Glomerular visceral epithelial cell (primary cell): Measurements from ENCODE around the gene CBX8.

Experiments
- DNase-seq: peaks from one replicate; pipeline ENCODE4 v3.0.0-alpha.2; 2016; ENCODE audit errors: extremely low spot score

The CBX8 gene

DNA sequence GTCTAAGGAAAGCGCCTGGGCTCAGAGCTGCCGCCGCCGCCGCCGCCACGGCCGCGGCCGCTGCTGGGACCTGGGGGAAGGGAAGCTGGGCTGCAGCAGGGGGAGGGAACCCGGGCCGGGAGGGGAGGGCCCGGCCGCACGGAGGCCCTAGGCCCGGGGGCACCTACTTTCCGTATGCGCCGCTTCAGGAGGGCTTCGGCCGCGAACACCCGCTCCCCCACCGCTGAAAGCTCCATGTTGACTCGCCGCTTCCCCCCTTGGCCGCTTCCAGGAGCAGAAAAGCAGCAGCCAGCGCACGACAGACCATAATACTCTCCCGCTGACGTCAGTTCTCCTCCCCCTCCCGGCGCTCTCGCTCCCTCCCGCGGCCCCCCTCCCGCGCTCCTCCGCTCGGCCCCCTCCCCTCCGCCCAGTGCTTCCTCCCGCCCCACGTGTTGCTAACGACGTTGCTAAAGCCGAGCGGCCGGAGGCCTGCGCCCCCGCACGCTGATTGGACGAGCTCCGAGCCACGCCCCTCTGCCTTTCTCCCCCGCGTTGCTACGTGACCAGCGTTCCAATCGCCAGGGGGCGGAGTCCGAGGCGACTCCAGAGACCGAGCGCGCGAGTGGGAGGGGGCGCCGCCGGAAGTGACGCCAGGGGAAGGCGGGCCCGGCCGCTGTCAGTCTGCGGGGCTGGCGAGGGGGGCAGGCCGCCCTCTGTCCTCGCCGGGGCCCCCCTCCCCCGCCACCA, at the start of gene CBX8:
Gene CBX8 (minus strand): TSS at position 315 of the 729 bp plus-strand sequence. CDS start 79 bp downstream, at position 236.
- DNase-seq: peak; percentile 100

DNA sequence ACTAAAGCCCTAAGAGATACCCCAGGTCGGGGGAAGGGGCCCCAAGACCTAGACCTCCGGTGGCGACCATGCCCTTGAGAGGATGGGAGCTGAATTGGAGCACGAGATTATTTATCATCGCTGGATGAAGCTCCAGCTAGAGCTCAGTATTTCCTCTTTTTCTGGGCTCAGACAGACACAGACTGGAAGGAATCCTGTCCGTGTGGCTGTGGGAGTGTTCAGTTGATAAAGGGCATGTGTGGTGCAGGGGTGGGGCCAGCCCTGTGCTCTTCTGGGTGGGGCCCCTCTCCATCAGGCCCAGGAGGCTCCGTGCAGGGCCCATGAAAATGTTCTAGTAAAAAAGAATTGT, 48.7 kb upstream of the CBX8 start:
- DNase-seq: no peak

DNA sequence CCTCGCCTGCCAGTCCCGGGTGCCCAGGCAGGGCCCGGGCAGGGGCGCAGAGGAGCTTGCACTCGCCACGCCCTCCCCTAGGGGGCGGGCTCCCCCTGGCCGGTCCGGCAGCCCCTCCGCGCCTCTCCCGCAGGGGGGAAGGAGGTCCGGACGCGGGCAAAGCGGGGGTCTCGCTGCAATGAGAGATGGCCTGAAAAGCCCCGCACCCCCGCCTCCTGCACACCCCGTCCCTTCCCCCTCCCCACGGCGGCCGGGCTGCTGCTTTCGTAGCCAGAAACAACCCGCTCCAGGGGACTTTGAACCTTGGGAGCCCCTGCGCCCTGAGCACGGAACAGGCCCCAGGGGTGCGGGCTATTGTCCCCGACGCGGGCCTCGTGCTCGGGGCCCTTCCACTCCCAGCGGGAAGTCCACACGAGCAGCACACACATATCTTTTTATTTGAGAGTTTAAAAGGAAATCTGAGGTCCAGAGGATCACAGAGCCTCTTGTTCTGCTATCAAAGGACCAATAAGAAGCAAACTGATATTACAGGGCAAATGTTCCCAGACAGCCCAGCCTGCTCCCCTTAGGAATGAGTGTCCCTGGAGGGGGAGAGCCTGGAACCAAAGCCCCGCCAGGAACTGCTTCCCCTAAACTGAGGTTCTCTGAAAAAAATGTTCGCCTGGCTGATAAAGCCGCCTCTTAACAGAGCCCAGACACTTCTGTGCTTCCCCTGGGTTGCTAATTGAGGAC, 48.2 kb upstream of the CBX8 start:
- no peak for DNase-seq

DNA sequence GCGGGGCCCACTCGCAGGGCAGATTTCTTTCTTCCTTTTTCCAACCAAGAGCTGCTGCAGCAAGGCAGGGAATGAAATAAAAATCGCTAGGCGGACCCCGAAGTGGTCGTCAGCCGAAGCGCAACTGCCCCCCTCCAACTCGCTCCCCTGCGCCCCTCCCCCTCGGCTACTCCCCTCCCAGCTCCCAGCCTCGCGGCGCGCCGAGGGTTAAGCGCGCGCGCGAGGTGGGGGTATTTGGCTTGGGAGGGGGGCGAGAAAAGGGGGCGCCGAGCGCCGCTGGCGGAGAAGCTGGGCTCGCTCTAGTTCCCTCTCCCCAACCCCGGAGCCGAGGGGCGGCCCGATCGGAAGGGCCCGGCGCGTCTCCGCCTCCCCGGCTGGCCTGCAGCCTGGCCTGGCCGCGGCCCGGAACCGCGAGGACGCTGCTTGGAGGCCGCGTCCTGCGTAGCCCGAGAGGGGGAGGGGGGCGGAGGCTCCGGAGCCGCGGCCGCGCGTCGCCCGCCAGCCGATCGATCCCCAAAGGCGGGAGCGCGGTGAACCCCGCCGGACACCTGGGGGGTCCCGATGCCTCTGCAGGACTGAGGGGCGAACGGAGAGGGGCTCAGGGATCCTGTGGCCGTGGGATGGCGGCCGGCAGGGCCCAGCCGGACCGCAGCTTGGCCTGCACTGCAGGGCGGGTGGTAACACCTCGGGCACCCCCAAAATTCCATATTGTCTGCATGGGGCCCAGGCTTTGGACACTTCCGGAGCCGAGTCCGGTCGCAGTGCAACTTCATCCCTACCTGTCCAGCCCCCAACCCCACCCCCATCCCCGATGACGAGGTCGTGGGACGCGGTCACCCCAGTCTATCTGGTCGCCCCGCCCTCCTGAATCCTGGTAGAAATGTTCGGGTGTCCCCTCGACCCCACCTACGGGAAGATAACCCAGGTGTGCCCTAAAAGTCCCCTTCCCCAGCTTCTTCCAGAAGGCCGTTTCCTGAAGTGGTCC, 47.2 kb upstream of the CBX8 start:
- DNase-seq: peak; percentile 38

DNA sequence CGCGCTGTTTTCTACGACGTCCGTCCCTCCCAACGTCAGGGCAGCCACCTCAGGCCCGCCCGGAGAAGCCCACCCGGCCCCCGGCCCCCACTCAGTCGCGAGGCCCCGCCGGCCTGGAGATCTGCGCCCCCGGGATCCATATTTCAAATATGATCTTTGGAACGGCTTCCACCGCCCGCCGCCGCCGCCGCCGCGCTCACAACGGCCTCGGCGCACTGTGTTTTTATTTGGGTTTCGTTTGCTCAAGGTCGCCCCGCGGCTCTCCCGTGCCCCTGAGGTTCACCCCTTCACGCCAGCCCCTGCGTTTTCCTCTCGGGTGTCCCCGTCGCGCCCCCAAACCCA, 46.6 kb upstream of the CBX8 start:
- DNase-seq: no peak

DNA sequence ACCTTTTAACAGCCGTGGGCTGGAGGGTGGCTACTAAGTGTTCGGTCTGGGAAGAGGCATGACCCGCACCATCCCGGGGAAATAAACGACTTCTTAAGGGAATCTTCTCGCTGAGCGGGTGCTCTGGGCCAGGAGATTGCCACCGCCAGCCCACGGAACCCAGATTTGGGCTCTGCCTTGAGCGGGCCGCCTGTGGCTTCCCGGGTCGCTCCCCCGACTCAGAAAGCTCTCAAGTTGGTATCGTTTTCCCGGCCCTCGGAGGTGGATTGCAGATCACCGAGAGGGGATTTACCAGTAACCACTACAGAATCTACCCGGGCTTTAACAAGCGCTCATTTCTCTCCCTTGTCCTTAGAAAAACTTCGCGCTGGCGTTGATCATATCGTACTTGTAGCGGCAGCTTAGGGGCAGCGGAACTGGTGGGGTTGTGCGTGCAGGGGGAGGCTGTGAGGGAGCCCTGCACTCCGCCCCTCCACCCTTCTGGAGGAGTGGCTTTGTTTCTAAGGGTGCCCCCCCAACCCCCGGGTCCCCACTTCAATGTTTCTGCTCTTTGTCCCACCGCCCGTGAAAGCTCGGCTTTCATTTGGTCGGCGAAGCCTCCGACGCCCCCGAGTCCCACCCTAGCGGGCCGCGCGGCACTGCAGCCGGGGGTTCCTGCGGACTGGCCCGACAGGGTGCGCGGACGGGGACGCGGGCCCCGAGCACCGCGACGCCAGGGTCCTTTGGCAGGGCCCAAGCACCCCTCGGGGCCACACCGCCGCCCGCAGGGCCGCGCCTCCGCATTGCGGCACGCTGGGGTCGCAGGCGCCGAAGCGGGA, 46.0 kb upstream of the CBX8 start:
- DNase-seq: no peak

DNA sequence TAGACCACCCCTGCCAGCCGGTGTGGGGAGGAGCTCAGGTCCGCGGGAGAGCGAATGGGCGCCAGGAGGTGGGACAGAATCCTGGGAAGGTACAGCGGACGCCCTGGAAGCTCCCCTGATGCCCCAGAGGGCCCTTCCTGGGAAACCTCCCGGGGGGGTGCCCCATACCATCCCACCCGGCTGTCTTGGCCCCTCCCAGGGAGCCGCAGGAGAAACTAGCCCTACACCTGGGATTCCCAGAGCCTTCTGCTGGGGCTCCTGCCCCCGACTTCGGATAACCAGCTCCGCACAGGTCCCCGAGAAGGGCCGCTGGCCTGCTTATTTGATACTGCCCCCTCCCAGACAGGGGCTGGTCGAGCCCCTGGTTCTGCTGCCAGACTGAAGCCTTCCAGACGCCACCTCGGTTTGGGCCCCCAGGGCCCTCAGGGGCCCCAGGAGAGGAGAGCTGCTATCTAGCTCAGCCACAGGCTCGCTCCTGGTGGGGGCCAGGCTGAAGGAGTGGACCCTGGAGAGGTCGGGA, 45.3 kb upstream of the CBX8 start:
- no peak for DNase-seq

DNA sequence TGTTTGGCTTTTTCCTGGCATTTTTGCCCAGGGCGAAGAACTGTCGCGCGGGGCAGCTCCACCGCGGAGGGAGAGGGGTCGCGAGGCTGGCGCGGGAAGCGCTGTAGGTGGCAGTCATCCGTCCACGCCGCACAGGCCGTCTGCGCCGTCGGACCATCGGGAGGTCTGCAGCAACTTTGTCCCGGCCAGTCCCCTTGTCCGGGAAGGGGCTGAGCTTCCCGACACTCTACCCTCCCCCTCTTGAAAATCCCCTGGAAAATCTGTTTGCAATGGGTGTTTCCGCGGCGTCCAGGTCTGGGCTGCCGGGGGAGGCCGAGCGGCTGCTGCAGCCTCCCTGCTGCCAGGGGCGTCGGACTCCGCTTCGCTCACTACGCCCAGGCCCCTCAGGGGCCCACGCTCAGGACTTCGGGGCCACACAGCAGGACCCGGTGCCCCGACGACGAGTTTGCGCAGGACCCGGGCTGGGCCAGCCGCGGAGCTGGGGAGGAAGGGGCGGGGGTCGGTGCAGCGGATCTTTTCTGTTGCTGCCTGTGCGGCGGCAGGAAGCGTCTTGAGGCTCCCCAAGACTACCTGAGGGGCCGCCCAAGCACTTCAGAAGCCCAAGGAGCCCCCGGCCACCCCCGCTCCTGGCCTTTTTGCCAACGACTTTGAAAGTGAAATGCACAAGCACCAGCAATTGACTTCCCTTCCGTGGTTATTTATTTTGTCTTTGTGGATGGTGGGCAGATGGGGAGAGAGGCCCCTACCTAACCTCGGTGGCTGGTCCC, 44.7 kb upstream of the CBX8 start:
- DNase-seq: no peak

DNA sequence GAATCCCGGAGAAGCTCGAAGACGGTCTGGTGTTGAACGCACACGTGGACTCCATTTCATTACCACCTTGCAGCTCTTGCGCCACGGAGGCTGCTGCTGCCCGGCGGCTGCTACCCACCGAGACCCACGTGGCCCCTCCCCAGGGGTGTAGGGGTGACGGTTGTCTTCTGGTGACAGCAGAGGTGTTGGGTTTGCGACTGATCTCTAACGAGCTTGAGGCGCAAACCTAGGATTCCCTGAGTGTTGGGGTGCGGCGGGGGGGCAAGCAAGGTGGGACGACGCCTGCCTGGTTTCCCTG, 44.1 kb upstream of the CBX8 start:
- no peak for DNase-seq

DNA sequence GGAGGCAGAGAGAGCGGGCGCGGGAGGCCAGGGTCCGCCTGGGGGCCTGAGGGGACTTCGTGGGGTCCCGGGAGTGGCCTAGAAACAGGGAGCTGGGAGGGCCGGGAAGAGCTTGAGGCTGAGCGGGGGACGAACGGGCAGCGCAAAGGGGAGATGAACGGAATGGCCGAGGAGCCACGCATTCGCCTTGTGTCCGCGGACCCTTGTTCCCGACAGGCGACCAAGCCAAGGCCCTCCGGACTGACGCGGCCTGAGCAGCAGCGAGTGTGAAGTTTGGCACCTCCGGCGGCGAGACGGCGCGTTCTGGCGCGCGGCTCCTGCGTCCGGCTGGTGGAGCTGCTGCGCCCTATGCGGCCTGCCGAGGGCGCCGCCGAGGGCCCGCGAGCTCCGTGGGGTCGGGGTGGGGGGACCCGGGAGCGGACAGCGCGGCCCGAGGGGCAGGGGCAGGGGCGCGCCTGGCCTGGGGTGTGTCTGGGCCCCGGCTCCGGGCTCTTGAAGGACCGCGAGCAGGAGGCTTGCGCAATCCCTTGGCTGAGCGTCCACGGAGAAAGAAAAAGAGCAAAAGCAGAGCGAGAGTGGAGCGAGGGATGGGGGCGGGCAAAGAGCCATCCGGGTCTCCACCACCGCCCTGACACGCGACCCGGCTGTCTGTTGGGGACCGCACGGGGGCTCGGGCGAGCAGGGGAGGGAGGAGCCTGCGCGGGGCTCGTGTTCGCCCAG, 43.6 kb upstream of the CBX8 start:
- peak; percentile 27 for DNase-seq

DNA sequence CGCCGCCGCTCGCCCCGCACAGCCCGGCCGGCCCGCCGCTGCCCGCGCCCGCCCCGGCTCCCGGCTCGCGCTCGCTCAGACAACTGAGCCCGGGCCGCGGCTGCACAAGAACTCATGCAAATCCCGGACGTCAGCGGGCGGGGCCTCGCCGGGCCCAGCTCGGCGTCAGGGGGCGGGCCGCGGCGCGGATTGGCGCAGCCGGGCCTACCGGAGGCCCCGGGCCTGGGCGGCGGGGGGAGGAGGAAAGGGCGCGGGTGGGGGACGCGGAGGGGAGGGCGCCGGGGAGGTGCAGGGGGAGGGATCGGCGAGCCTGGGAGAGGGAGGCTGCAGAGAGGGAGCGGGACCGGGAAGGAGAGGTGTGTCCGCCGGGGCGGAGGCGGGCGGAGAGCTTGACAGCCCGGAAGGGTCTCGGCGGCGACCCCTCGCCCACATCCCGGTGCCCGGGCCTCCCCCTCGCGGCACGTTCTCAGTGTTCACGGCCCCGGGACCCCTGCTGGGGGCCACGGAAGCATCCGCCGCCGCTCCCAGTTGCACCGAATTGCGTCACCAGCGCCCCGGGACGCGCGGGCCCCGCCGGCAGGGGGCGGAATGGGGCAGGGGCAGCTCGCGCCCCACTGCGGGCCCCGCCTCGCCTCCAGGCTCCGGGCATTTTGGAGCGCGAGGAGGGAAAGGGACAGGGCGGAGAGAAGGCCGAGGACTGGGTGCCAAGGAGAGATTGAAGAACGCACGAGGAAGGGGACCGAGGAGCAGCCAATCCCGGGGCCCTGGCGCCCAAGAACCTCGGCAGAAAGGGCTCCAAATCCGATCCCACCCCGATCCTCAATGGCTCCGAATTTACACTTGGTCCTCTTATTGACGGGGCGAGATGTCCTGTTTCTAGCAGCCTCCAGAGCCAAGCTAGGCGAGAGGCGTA, 42.7 kb upstream of the CBX8 start, which contains the start of gene CBX4:
Gene CBX4 (minus strand): TSS at position 85 of the 913 bp plus-strand sequence. CDS start 189 bp downstream, outside the sequence.
- peak; percentile 95 for DNase-seq

DNA sequence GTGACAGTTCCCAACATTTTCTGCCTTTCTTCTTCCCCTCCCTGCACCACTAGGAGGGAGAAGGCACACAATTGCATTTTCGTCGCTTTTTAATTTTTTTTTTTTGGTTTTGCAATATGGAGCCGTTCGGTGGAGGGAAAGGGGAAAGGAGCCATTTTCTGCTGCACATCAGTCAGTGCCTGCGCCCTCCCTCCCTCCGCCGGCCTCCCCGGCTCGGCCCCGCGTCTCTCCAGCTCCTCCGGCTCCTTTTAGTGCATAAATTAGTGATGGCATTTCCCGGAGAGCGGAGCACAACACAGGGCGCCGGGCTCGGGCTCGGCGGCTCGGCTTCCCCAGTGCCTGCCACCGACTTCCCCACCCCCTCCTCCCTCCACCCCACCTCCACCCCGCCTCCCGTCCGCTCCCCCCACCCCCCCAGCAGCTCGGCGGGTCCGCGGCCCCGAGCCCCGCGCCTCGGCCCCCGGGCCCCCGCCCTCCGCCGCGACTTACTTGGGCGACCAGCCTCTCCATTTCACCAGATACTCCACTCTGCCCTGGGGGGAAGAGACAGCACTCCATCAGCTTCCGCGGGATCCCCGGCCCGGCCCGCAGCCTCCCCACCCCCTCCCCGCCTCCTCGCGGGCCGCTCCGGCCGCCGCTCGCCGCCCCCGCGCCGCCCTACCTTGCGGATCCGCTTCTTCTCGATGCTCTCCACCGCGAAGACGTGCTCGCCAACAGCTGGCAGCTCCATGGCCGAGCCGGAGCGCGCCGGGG, 41.8 kb upstream of the CBX8 start:
- DNase-seq: peak; percentile 59

DNA sequence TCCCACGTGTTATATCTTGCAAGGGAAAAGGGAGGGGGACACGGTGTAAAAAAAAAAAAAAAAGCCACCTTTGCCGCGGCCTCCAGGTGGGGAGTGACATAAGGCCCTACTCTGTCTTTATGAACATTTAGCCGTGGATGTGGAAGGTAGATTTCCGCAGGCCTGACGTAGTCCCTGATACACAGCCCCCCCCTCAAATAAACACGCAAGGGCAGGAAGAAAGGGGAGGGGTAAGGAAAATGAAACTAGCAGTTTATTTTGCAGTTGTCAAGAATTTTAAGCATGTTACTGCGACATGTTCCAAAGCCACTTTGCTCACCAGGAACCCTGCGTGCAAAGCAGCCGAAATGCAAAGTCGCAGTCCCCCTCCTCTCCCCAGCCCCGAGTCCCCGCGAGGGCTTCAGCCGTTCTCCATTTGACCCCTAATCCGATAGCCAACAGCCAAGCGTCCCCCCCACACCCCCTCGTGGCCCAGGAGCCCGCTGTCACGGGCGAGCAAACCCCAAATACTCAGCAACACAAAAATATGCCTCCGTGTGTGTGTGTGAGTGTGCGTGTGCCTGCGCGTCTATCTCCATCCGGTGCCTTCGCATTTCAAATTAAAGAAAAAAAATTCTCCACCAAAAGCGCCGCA, 41.1 kb upstream of the CBX8 start:
- DNase-seq: peak; percentile 35

DNA sequence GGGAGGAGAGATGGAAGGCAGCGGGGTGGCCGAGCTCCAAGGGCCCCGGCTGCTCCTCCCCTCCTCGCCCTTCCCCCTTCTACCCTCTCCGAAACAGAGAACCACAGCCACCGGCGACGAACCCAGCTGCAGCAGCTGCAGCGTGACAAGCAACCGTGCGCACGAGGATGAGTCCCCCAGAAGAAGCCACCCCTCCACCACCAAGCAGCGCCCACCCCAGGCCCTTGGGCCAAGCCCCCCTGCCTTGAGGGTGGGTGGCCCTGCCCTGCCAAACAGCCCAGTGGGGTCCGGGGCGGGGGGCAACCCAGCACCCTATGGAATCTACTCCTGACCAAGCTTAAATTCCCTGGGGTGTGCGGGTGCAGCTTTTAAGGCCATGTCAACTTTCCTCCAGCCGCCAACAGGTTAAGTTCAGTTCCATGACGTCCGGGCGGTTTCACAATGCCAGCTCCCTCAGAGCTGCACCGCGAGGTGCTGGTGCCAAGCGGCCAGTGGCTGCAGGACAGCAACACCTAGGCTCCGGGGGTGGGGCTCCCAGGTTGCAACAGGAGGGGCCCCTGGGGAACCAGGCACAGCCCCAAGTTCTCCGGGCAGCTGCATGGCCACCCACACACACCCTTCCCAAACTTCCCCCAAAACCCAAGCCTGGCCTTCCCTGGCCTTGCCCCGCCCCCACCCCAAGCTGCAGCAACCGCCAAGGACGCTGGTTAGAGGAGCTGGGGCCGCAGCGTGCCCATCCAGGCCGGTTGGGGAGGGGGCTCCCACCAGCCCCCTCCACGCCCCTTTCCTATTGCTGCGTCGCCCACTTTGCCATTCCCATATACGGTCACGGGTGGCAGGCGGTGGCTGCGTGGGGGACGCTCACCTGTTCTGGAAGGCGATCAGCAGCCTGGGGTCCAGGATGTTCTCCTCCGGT, 40.4 kb upstream of the CBX8 start:
- peak; percentile 66 for DNase-seq

DNA sequence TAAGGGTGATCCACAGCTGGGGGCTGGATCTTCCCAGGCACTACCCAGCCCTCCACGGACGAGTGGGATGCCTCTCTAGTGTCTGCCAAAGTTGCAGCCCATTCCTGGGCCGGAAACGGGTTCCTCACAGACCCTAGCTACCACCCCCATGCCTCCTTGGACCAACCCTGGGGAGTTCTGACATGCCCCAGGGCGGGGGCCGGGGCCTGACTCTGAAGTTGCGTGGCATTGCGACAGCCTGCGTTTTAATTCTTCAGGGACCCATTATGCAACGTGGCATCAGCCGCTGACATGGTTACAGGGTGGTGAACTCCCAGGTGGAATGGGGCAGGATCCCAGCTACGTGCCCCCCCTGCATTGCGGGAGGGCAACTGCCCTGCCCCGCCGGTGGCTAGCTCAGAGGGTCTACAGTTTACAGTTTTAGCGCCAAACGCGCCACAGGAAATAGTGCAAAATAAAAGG, 39.7 kb upstream of the CBX8 start:
- no peak for DNase-seq

DNA sequence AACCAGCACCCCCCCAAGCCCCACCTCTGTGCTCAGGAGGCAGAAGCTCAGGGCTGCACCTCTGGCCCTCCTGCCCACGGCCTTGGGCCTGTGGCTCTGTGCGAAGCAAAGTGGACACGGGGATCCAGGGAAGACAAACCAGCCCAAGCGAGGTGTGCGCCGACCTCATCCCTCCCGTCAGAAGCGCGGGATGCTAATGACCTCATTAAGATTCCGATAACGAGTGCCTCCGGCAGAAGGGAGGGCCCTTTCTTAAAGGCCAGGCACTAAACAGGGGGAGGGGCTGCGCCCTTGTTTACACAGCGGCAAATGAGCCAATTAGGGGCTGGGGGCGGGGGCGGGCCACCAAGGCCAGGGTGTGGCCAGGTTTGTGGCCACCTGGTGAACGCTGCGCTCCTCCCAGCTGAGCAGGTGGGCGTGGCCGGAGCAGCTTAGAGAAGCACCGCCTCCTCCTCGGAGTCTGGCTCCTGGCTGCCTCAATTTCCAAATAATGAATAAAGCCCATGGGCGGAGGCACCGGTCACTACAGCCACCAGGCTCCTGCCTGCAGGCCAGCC, 39.2 kb upstream of the CBX8 start:
- no peak for DNase-seq
